MM.1S (cell line): Measurements from ENCODE around the gene FAM180A.

ENCODE experiments used
- EZH2 ChIP-seq: fragments of 300-600 bp; sonication (generic); optimal IDR thresholded peaks from 2 replicates; pipeline ENCODE3; 2017; ENCODE audit warnings: low read depth, mild to moderate bottlenecking, antibody characterized with exemption, low read length, mixed read lengths
- EZH2phosphoT487 ChIP-seq: fragments of 300-600 bp; sonication (generic); IDR thresholded peaks from 2 replicates; pipeline ENCODE4 v1.6.1; 2018; ENCODE audit warnings: antibody characterized with exemption, low read length
- TF ChIP-seq, protein P1 (sequence below): fragments of 300-600 bp; sonication (generic); IDR thresholded peaks from 2 replicates; pipeline ENCODE4 v1.5.1; 2016; ENCODE audit warnings: antibody characterized with exemption, low read length, mixed read lengths

DNA sequence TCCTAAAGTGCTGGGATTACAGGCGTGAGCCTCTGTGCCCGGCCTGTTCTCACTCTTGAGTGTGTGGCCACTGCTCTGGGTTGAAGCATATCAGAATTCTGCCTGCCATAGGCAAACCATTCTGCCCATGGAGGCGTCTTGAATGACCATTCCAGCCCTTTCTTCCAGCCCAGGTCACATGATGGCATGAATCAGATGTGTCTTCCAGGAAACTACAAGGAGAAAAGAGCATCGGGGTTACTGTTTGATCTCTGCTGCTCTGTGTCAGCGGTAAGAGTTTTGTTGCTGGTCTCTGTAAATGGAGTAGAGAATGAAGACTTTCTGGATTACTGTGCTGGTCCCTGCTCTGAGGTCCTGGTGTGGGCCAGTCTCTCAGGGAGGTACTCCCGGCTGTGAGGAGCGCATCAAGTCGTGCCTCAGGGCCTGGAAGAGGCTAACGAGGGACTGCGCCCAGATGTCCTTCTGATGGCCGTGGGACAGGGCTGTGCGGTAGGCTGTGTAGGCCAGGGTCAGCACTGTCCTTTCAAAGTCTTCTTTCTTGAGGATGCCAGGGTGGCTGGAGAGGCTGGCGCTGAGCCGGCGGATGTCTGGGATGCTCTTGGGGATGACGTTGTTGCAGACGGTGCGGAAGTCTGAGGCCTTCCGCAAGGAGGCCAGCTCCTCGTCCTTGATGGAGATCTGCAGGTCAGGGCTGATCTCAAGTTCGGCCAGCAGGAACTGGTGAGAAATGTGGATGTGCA lies 14.8 kb downstream of the FAM180A start:
- TF ChIP-seq, protein P1, sequence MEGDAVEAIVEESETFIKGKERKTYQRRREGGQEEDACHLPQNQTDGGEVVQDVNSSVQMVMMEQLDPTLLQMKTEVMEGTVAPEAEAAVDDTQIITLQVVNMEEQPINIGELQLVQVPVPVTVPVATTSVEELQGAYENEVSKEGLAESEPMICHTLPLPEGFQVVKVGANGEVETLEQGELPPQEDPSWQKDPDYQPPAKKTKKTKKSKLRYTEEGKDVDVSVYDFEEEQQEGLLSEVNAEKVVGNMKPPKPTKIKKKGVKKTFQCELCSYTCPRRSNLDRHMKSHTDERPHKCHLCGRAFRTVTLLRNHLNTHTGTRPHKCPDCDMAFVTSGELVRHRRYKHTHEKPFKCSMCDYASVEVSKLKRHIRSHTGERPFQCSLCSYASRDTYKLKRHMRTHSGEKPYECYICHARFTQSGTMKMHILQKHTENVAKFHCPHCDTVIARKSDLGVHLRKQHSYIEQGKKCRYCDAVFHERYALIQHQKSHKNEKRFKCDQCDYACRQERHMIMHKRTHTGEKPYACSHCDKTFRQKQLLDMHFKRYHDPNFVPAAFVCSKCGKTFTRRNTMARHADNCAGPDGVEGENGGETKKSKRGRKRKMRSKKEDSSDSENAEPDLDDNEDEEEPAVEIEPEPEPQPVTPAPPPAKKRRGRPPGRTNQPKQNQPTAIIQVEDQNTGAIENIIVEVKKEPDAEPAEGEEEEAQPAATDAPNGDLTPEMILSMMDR, result no peak
- no peak for TF ChIP-seq EZH2
- TF ChIP-seq EZH2phosphoT487, result no peak
